GM23338 (cell line): Measurements from ENCODE around the gene KCTD17. TPM values are rescaled to one million over a fixed set of nuclear protein-coding genes. Genes with fewer than 3 reads are reported as not detected.

ENCODE experiments used
- ATAC-seq: fragments of 200-7000 bp; cut with Tn5 transposase; 3 replicates; pipeline ENCODE4 v1.9.1; 2020
- DNase-seq: peaks from one replicate; pipeline ENCODE4 v3.0.0-alpha.2; 2015; ENCODE audit warnings: low spot score
- H2AFZ ChIP-seq: fragments of 200-600 bp; sonication (generic); 2 replicates; pipeline ENCODE4 v1.8.0; 2016; ENCODE audit warnings: antibody characterized with exemption, mild to moderate bottlenecking, moderate library complexity
- H3F3A ChIP-seq: fragments of 200-600 bp; sonication (generic); replicated peaks from 2 replicates; pipeline ENCODE4 v1.8.0; 2017; ENCODE audit warnings: antibody characterized with exemption, mixed run types, low read depth
- H3K27ac ChIP-seq: fragments of 200-600 bp; sonication (generic); 2 replicates; pipeline ENCODE4 v1.6.1; 2016; ENCODE audit warnings: low read depth
- H3K27me3 ChIP-seq: fragments of 200-600 bp; sonication (generic); 2 replicates; pipeline ENCODE4 v1.8.0; 2016; ENCODE audit warnings: mild to moderate bottlenecking, mixed run types, moderate library complexity; ENCODE audit not compliant: insufficient read depth
- H3K36me3 ChIP-seq: fragments of 200-600 bp; sonication (generic); 2 replicates; pipeline ENCODE4 v1.8.0; 2016; ENCODE audit warnings: mild to moderate bottlenecking; ENCODE audit not compliant: insufficient read depth
- H3K4me1 ChIP-seq: fragments of 200-600 bp; sonication (generic); 2 replicates; pipeline ENCODE4 v1.8.0; 2016; ENCODE audit warnings: mild to moderate bottlenecking, moderate library complexity; ENCODE audit not compliant: insufficient read depth
- H3K4me2 ChIP-seq: fragments of 200-600 bp; sonication (generic); 2 replicates; pipeline ENCODE4 v1.7.1; 2017; ENCODE audit warnings: mixed run types
- H3K4me3 ChIP-seq: fragments of 200-600 bp; sonication (generic); 2 replicates; pipeline ENCODE4 v1.6.1; 2016; ENCODE audit warnings: mixed run types
- H3K79me2 ChIP-seq: fragments of 200-600 bp; sonication (generic); replicated peaks from 2 replicates; pipeline ENCODE4 v1.8.0; 2017; ENCODE audit warnings: mild to moderate bottlenecking; ENCODE audit not compliant: insufficient read depth
- H3K9me2 ChIP-seq: fragments of 200-600 bp; sonication (generic); 2 replicates; pipeline ENCODE4 v1.8.0; 2017; ENCODE audit not compliant: insufficient read depth
- H4K20me1 ChIP-seq: fragments of 200-600 bp; sonication (generic); replicated peaks from 2 replicates; pipeline ENCODE4 v1.8.0; 2017; ENCODE audit warnings: mild to moderate bottlenecking; ENCODE audit not compliant: insufficient read depth
- H3K27ac Mint-ChIP-seq: 2 replicates; pipeline ENCODE4 v1.8.0; 2020; ENCODE audit warnings: inconsistent platforms, mild to moderate bottlenecking, moderate library complexity, mixed read lengths
- H3K27me3 Mint-ChIP-seq: 3 replicates; pipeline ENCODE4 v1.8.0; 2022; ENCODE audit warnings: low read depth, mild to moderate bottlenecking, moderate library complexity, mixed read lengths, inconsistent platforms; ENCODE audit not compliant: insufficient read depth, poor library complexity
- H3K36me3 Mint-ChIP-seq: 3 replicates; pipeline ENCODE4 v1.8.0; 2021; ENCODE audit warnings: low read depth, mild to moderate bottlenecking, inconsistent platforms, moderate library complexity, mixed read lengths
- H3K4me1 Mint-ChIP-seq: 3 replicates; pipeline ENCODE4 v1.8.0; 2020; ENCODE audit warnings: mild to moderate bottlenecking, inconsistent platforms, mixed read lengths
- H3K4me3 Mint-ChIP-seq: 3 replicates; pipeline ENCODE4 v1.8.0; 2021; ENCODE audit warnings: moderate library complexity, mild to moderate bottlenecking, inconsistent platforms, mixed read lengths
- H3K9me3 Mint-ChIP-seq: 3 replicates; pipeline ENCODE4 v1.8.0; 2020; ENCODE audit warnings: moderate library complexity, mild to moderate bottlenecking, inconsistent platforms, mixed read lengths
- CREB1 ChIP-seq: fragments of 250-450 bp; sonication (Bioruptor Pico); IDR thresholded peaks from 2 replicates; pipeline ENCODE4 v1.5.0; 2020; ENCODE audit warnings: low read depth, mild to moderate bottlenecking, moderate library complexity
- CTCF ChIP-seq, 2 experiments: fragments of 200-600 bp in 1 of 2; sonication (generic) in 1 of 2; conservative IDR thresholded peaks; 2 replicates each; pipeline versions ENCODE4 v1.5.1 to v1.6.1; 2016 to 2017; ENCODE audit warnings: antibody characterized with exemption in 2 of 2, low read depth in 2 of 2, mild to moderate bottlenecking in 2 of 2, moderate library complexity in 1 of 2
- ETS1 ChIP-seq: IDR thresholded peaks from 2 replicates; pipeline ENCODE4 v1.6.1; 2016; ENCODE audit warnings: antibody characterized with exemption
- EZH2 ChIP-seq: fragments of 200-600 bp; sonication (generic); IDR thresholded peaks from one replicate; pipeline ENCODE4 v1.8.0; 2017; ENCODE audit warnings: antibody characterized with exemption, mild to moderate bottlenecking, low read depth; ENCODE audit not compliant: unreplicated experiment
- EZH2phosphoT487 ChIP-seq: fragments of 200-600 bp; sonication (generic); IDR thresholded peaks from one replicate; pipeline ENCODE4 v1.8.1; 2018; ENCODE audit warnings: antibody characterized with exemption; ENCODE audit not compliant: unreplicated experiment
- JUNB ChIP-seq: IDR thresholded peaks from one replicate; pipeline ENCODE4 v1.6.1; 2016; ENCODE audit warnings: antibody characterized with exemption; ENCODE audit not compliant: unreplicated experiment
- NANOG ChIP-seq: IDR thresholded peaks from 2 replicates; pipeline ENCODE4 v1.6.1; 2016; ENCODE audit warnings: antibody characterized with exemption, borderline replicate concordance
- POLR2AphosphoS5 ChIP-seq: IDR thresholded peaks from 2 replicates; pipeline ENCODE4 v1.6.1; 2016; ENCODE audit warnings: antibody characterized with exemption, low read depth
- REST ChIP-seq: IDR thresholded peaks from one replicate; pipeline ENCODE4 v1.6.1; 2018; ENCODE audit warnings: antibody characterized with exemption; ENCODE audit not compliant: unreplicated experiment
- STAT1 ChIP-seq: IDR thresholded peaks from one replicate; pipeline ENCODE4 v1.6.1; 2016; ENCODE audit warnings: antibody characterized with exemption; ENCODE audit not compliant: unreplicated experiment
- ZNF114 ChIP-seq: fragments of 250-450 bp; sonication (Bioruptor Pico); IDR thresholded peaks from 2 replicates; pipeline ENCODE4 v1.5.0; 2020; ENCODE audit warnings: mild to moderate bottlenecking, moderate library complexity
- ZNF331 ChIP-seq: fragments of 250-450 bp; sonication (Bioruptor Pico); IDR thresholded peaks from 2 replicates; pipeline ENCODE4 v1.5.0; 2020; ENCODE audit warnings: low read depth, mild to moderate bottlenecking, moderate library complexity
- ZNF462 ChIP-seq: fragments of 250-450 bp; sonication (Bioruptor Pico); IDR thresholded peaks from 2 replicates; pipeline ENCODE4 v1.5.0; 2020; ENCODE audit warnings: mild to moderate bottlenecking, moderate library complexity
- polyA plus RNA-seq: library from polyadenylated mRNA; unstranded; fragments of >200 nt; fragmentation: Nextera tagmentation; extraction: Ambion mirVana; gene quantifications from 2 replicates; pipeline ENCODE4 v1.2.1, GENCODE V29; 2016
- total RNA-seq: library from RNA; depleted of rRNA; stranded (reverse); fragments of >200 nt; shearing (Covaris generic); gene quantifications from 2 replicates; pipeline ENCODE4 v1.2.3, GENCODE V29; 2014

The KCTD17 gene
- total and polyA plus RNA-seq, 2 experiments from 2014 or later, result 25.1 to 35.0 TPM

- Histone ChIP-seq H3F3A (no peaks in the 10 kb centered on the region), H3K79me2 (no peaks in the 10 kb centered on the region), H3K4me1 (no peaks in the 10 kb centered on the region), H3K27ac (no peak overlapping the region), H3K9me2 (no peaks in the 10 kb centered on the region), H2AFZ (no peak overlapping the region), H3K4me3 (no peak overlapping the region), H3K36me3 (no peaks in the 10 kb centered on the region), H3K27me3 (no peaks in the 10 kb centered on the region), H4K20me1 (no peaks in the 10 kb centered on the region), H3K4me2 (no peak overlapping the region)
- Mint-ChIP-seq H3K36me3 (no peaks in the 10 kb centered on the region), H3K27me3 (peaks cover 9% of the 10 kb centered on the region), H3K4me3 (no peak overlapping the region), H3K4me1 (peaks cover 10% of the 10 kb centered on the region; the same call in 2 of the 3 replicates), H3K9me3 (no peaks in the 10 kb centered on the region), H3K27ac (no peak overlapping the region)
- DNase-seq (no peak), ATAC-seq (no peak)
- TF ChIP-seq ZNF462 (CRISPR knock-in tag) (no peak), REST (no peak), EZH2 (no peak), ZNF114 (CRISPR knock-in tag) (no peak), ETS1 (no peak), EZH2phosphoT487 (no peak), NANOG (no peak), CTCF (conservative IDR thresholded peaks at IDR 0.05; ENCODE audit: low read depth in 2 of 2) (no peak), ZNF331 (no peak), JUNB (no peak), STAT1 (no peak), CREB1 (no peak), POLR2AphosphoS5 (no peak)
Measured at GRCh38 chr22:37107816-37108621, 56.5 kb downstream of the KCTD17 start.
